Osteoblast (primary cell): ENCODE data around the gene CD84. TPM values are rescaled to one million over a fixed set of nuclear protein-coding genes. Genes with fewer than 3 reads are reported as not detected.

Source experiments
- DNase-seq: peaks from one replicate; pipeline ENCODE4 v3.0.0; 2011; ENCODE audit warnings: low spot score, mixed read lengths; ENCODE audit not compliant: insufficient read length; ENCODE audit errors: missing footprints
- H2AFZ ChIP-seq: 2 replicates; pipeline ENCODE4 v1.6.0; 2011; ENCODE audit warnings: mild to moderate bottlenecking, low read length
- H3K27ac ChIP-seq: 2 replicates; pipeline ENCODE4 v1.5.1; 2011; ENCODE audit warnings: mild to moderate bottlenecking, low read depth, low read length, moderate library complexity
- H3K27me3 ChIP-seq: 2 replicates; pipeline ENCODE4 v1.6.0; 2012; ENCODE audit warnings: mild to moderate bottlenecking, control low read depth, inconsistent platforms, low read length, moderate library complexity; ENCODE audit not compliant: insufficient read depth
- H3K36me3 ChIP-seq: 2 replicates; pipeline ENCODE4 v1.5.1; 2011; ENCODE audit warnings: mild to moderate bottlenecking, low read length, control low read depth, moderate library complexity; ENCODE audit not compliant: insufficient read depth
- H3K4me1 ChIP-seq: 2 replicates; pipeline ENCODE4 v1.5.1; 2011; ENCODE audit warnings: mild to moderate bottlenecking, low read length, control low read depth, moderate library complexity; ENCODE audit not compliant: insufficient read depth
- H3K4me2 ChIP-seq: 2 replicates; pipeline ENCODE4 v1.6.0; 2011; ENCODE audit warnings: mild to moderate bottlenecking, low read length; ENCODE audit not compliant: insufficient read depth
- H3K4me3 ChIP-seq: fragments of 200-600 bp; sonication (generic); 3 replicates; pipeline ENCODE4 v1.5.1; 2012; ENCODE audit warnings: mild to moderate bottlenecking, low read length, inconsistent platforms; ENCODE audit not compliant: insufficient read depth
- H3K79me2 ChIP-seq: 2 replicates; pipeline ENCODE4 v1.6.0; 2012; ENCODE audit warnings: mild to moderate bottlenecking, low read length, control low read depth, inconsistent platforms; ENCODE audit not compliant: insufficient read depth
- H3K9me3 ChIP-seq: 2 replicates; pipeline ENCODE4 v1.5.1; 2011; ENCODE audit warnings: low read depth, low read length, control low read depth
- H4K20me1 ChIP-seq: 2 replicates; pipeline ENCODE4 v1.6.0; 2012; ENCODE audit warnings: mild to moderate bottlenecking, low read length, control low read depth; ENCODE audit not compliant: insufficient read depth
- total RNA-seq: library from RNA; depleted of rRNA; stranded (reverse); fragments of >200 nt; gene quantifications from 2 replicates; pipeline ENCODE4 v1.2.3, GENCODE V29; 2012
- TF ChIP-seq, protein P1 (sequence below): IDR thresholded peaks from 2 replicates; pipeline ENCODE4 v1.5.1; 2011; ENCODE audit warnings: mild to moderate bottlenecking, low read depth, low read length, moderate library complexity; ENCODE audit errors: extremely low read depth

Gene CD84
- total RNA-seq, 1 donor: 0.36 TPM

- H3K4me1 ChIP-seq: no peaks in the 10 kb centered on the region
- H3K27me3 ChIP-seq: no peaks in the 10 kb centered on the region
- no peaks in the 10 kb centered on the region for H3K9me3 ChIP-seq
- H2AFZ ChIP-seq: no peak overlapping the region
- TF ChIP-seq, protein P1, sequence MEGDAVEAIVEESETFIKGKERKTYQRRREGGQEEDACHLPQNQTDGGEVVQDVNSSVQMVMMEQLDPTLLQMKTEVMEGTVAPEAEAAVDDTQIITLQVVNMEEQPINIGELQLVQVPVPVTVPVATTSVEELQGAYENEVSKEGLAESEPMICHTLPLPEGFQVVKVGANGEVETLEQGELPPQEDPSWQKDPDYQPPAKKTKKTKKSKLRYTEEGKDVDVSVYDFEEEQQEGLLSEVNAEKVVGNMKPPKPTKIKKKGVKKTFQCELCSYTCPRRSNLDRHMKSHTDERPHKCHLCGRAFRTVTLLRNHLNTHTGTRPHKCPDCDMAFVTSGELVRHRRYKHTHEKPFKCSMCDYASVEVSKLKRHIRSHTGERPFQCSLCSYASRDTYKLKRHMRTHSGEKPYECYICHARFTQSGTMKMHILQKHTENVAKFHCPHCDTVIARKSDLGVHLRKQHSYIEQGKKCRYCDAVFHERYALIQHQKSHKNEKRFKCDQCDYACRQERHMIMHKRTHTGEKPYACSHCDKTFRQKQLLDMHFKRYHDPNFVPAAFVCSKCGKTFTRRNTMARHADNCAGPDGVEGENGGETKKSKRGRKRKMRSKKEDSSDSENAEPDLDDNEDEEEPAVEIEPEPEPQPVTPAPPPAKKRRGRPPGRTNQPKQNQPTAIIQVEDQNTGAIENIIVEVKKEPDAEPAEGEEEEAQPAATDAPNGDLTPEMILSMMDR: no peak
- H3K79me2 ChIP-seq: no peaks in the 10 kb centered on the region
- no peaks in the 10 kb centered on the region for H4K20me1 ChIP-seq
- H3K36me3 ChIP-seq: no peaks in the 10 kb centered on the region
- no peak for DNase-seq
- no peak overlapping the region for H3K27ac ChIP-seq
- no peak overlapping the region for H3K4me2 ChIP-seq
- no peak overlapping the region for H3K4me3 ChIP-seq
Observed at GRCh38 chr1:160558660-160559380, 20.5 kb downstream of the CD84 start.

DNA sequence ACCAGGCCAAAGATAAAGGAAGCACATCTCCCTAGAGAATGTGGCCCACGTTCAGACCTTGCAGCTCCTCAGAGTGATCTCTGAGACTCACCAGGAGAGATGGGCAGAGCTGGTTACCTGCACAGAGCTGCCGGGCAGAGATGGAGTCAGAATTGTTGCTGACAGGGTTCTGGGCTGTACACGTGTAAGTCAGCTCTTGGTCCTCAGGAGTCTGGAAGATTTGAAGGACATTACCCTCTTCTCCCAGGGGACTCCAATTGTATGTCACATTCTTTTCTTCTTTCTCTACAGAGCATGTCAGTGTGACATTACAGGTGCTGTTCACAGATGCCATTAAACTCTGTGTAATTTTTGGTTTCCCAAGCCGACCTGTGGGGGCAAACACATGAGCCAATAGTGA is 25.5 kb downstream of the CD84 start:
- no peak overlapping the region for H3K27ac ChIP-seq
- H3K27me3 ChIP-seq: no peaks in the 10 kb centered on the region
- no peak overlapping the region for H3K4me2 ChIP-seq
- no peaks in the 10 kb centered on the region for H3K36me3 ChIP-seq
- no peaks in the 10 kb centered on the region for H4K20me1 ChIP-seq
- no peaks in the 10 kb centered on the region for H3K9me3 ChIP-seq
- no peaks in the 10 kb centered on the region for H3K4me1 ChIP-seq
- no peaks in the 10 kb centered on the region for H3K79me2 ChIP-seq
- no peak overlapping the region for H2AFZ ChIP-seq
- H3K4me3 ChIP-seq: no peak overlapping the region
- no peak for DNase-seq
- TF ChIP-seq, protein P1: no peak

- H3K27me3 ChIP-seq: no peaks in the 10 kb centered on the region
- no peaks in the 10 kb centered on the region for H3K36me3 ChIP-seq
- no peak overlapping the region for H3K27ac ChIP-seq
- no peak overlapping the region for H3K4me2 ChIP-seq
- no peaks in the 10 kb centered on the region for H4K20me1 ChIP-seq
- no peak overlapping the region for H3K4me3 ChIP-seq
- H3K79me2 ChIP-seq: no peaks in the 10 kb centered on the region
- no peak for DNase-seq
- H3K9me3 ChIP-seq: no peaks in the 10 kb centered on the region
- H2AFZ ChIP-seq: no peak overlapping the region
- TF ChIP-seq, protein P1: no peak
- H3K4me1 ChIP-seq: no peaks in the 10 kb centered on the region
Observed at GRCh38 chr1:160552425-160552824, 26.9 kb downstream of the CD84 start.

DNA sequence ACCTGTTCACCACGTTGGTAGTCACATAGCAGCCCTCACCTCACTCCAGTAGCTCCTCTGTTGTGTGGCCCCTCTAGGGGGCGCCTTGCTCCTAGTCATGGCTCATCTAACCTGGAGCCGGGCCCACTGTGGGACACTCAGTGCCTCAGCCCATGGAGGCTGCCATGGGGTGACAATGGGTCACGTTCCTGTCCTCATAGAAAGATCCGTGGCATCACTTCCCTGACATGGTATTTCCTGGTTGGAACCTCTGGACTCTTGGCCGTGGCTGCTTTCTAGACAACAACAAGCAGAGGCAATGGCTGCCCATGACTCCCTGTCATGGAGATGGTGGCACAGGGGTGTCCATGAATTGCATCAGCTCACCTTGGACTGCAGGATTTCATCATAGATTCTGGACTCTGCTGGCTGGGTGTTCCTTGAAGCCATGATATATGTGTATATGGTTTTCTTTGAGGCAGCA is 28.7 kb downstream of the CD84 start:
- H3K36me3 ChIP-seq: no peaks in the 10 kb centered on the region
- DNase-seq: no peak
- no peak overlapping the region for H3K4me2 ChIP-seq
- no peaks in the 10 kb centered on the region for H3K9me3 ChIP-seq
- H3K4me3 ChIP-seq: no peak overlapping the region
- no peak overlapping the region for H2AFZ ChIP-seq
- H3K27ac ChIP-seq: no peak overlapping the region
- no peaks in the 10 kb centered on the region for H3K4me1 ChIP-seq
- no peaks in the 10 kb centered on the region for H3K79me2 ChIP-seq
- H3K27me3 ChIP-seq: no peaks in the 10 kb centered on the region
- no peaks in the 10 kb centered on the region for H4K20me1 ChIP-seq
- TF ChIP-seq, protein P1: no peak
